SK-N-SH treated with all-trans-retinoic acid at 6 μM for 48 hours (cell line): ENCODE measurements around the gene PCAT6.

Source experiments
- ATAC-seq: fragments of 200-7000 bp; cut with Tn5 transposase; 3 replicates; pipeline ENCODE4 v1.9.1; 2020; ENCODE audit warnings: mild to moderate bottlenecking, moderate library complexity
- ARNTL ChIP-seq: fragments of 450-650 bp; formaldehyde crosslinking; IDR thresholded peaks from 2 replicates; pipeline ENCODE4 v1.5.0; 2020; ENCODE audit warnings: low read depth, mild to moderate bottlenecking, moderate library complexity, borderline replicate concordance
- CSDC2 ChIP-seq: fragments of 250-450 bp; sonication (Bioruptor Pico); IDR thresholded peaks from 2 replicates; pipeline ENCODE4 v1.5.0; 2020; ENCODE audit warnings: mild to moderate bottlenecking, moderate library complexity
- ISL1 ChIP-seq: fragments of 250-450 bp; sonication (Bioruptor Pico); IDR thresholded peaks from 2 replicates; pipeline ENCODE4 v2.1.2; 2022; ENCODE audit warnings: mild to moderate bottlenecking, moderate library complexity
- RARB ChIP-seq: fragments of 250-450 bp; sonication (Bioruptor Pico); IDR thresholded peaks from 2 replicates; pipeline ENCODE4 v1.8.0; 2021; ENCODE audit warnings: mild to moderate bottlenecking, moderate library complexity
- TCF4 ChIP-seq: fragments of 250-450 bp; sonication (Bioruptor Pico); IDR thresholded peaks from 2 replicates; pipeline ENCODE4 v1.8.0; 2021; ENCODE audit warnings: mild to moderate bottlenecking, moderate library complexity, borderline replicate concordance
- ZFP3 ChIP-seq: fragments of 250-450 bp; sonication (Bioruptor Pico); IDR thresholded peaks from 2 replicates; pipeline ENCODE4 v1.5.0; 2020; ENCODE audit warnings: mild to moderate bottlenecking, moderate library complexity
- ZNF70 ChIP-seq: fragments of 450-650 bp; formaldehyde crosslinking; IDR thresholded peaks from 2 replicates; pipeline ENCODE4 v1.5.0; 2020; ENCODE audit warnings: mild to moderate bottlenecking, moderate library complexity
- TF ChIP-seq, protein P1 (sequence below): fragments of 250-450 bp; sonication (Bioruptor Pico); IDR thresholded peaks from 2 replicates; pipeline ENCODE4 v1.5.1; 2020; ENCODE audit warnings: low read depth, mild to moderate bottlenecking, moderate library complexity
- TF ChIP-seq, protein P2 (sequence below): fragments of 250-450 bp; sonication (Bioruptor Pico); IDR thresholded peaks from 2 replicates; pipeline ENCODE4 v1.5.1; 2021; ENCODE audit warnings: mild to moderate bottlenecking, moderate library complexity
- TF ChIP-seq, protein P3 (sequence below): fragments of 250-450 bp; sonication (Bioruptor Pico); IDR thresholded peaks from 2 replicates; pipeline ENCODE4 v1.8.0; 2021; ENCODE audit warnings: low read depth, mild to moderate bottlenecking, moderate library complexity, borderline replicate concordance

Gene PCAT6

DNA sequence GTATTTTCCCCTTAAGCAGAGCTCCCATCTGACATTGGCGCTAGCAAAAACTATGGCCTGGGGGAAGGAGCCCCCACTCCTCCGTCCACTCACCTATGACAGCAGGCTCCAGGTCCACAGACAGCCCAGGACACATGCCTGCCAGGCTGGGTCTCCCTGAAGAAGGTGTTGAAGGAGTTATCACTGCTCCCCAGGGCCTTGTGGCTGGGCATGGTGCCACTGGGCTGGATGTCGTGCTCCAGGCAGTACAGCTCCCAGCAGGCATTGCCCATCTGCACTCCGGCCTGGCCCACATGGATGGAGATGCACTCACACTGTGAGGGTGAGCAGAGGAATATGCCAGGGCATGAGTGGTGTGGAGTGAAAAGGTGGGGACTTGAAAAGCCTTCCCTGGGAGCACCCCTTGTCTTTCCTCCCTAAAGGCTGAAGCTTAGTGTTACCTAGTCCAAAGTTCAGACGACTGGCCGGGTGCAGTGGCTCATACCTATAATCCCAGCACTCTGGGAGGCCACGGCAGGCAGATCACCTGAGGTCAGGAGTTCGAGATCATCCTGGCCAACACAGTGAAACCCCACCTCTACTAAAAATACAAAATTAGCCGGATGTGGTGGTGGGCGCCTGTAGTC, 48.1 kb downstream of the PCAT6 start:
- no peak for ATAC-seq
- TF ChIP-seq TCF4 (CRISPR knock-in tag) (no peak), CSDC2 (CRISPR knock-in tag) (no peak), ZNF70 (CRISPR knock-in tag) (no peak), ISL1 (CRISPR knock-in tag) (no peak), RARB (CRISPR knock-in tag) (no peak)
- TF ChIP-seq, protein P1, sequence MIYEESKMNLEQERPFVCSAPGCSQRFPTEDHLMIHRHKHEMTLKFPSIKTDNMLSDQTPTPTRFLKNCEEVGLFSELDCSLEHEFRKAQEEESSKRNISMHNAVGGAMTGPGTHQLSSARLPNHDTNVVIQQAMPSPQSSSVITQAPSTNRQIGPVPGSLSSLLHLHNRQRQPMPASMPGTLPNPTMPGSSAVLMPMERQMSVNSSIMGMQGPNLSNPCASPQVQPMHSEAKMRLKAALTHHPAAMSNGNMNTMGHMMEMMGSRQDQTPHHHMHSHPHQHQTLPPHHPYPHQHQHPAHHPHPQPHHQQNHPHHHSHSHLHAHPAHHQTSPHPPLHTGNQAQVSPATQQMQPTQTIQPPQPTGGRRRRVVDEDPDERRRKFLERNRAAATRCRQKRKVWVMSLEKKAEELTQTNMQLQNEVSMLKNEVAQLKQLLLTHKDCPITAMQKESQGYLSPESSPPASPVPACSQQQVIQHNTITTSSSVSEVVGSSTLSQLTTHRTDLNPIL (CRISPR knock-in tag), result no peak
- TF ChIP-seq, protein P2, sequence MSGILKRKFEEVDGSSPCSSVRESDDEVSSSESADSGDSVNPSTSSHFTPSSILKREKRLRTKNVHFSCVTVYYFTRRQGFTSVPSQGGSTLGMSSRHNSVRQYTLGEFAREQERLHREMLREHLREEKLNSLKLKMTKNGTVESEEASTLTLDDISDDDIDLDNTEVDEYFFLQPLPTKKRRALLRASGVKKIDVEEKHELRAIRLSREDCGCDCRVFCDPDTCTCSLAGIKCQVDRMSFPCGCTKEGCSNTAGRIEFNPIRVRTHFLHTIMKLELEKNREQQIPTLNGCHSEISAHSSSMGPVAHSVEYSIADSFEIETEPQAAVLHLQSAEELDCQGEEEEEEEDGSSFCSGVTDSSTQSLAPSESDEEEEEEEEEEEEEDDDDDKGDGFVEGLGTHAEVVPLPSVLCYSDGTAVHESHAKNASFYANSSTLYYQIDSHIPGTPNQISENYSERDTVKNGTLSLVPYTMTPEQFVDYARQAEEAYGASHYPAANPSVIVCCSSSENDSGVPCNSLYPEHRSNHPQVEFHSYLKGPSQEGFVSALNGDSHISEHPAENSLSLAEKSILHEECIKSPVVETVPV, result no peak
- TF ChIP-seq, all 23 proteins: peak for 0

DNA sequence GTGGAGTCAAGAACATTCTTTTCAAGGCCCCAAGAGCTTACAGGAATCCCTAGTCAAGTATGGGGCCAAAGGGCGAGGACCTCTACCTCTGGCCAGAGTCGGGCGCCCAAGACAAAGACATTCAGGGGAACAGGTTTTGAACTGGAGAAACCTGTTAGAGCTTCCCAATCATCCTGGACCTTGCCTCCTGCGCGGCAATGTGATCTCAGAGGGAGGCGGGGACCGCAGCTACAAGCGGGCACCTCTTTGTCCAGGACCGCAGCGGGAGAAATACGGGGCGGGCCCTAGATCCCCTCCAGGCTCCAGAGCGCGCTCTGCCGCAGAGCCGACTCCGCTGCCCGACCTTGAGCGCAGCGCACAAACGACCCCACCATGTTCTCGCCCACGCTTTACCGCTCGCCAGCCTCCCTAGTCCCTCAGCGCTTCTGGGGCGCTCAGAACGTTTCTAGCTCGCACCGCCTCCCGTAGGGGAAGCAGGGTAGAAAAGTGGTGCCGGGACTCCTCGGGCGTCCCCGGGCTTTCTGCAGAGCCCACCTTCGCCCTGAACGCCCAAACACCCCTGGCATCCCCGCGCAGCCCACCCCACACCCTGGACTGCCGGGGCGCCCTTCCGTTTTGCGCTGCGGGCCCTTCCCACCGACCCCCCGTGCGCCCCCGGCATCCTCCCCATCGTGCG, 50.1 kb downstream of the PCAT6 start:
- peak; percentile 78 for ATAC-seq
- TF ChIP-seq, protein P3, sequence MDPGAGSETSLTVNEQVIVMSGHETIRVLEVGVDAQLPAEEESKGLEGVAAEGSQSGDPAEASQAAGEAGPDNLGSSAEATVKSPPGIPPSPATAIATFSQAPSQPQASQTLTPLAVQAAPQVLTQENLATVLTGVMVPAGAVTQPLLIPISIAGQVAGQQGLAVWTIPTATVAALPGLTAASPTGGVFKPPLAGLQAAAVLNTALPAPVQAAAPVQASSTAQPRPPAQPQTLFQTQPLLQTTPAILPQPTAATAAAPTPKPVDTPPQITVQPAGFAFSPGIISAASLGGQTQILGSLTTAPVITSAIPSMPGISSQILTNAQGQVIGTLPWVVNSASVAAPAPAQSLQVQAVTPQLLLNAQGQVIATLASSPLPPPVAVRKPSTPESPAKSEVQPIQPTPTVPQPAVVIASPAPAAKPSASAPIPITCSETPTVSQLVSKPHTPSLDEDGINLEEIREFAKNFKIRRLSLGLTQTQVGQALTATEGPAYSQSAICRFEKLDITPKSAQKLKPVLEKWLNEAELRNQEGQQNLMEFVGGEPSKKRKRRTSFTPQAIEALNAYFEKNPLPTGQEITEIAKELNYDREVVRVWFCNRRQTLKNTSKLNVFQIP (CRISPR knock-in tag), result no peak
- TF ChIP-seq ARNTL (CRISPR knock-in tag), result no peak
- 0 out of 2 replicates have a peak, but pooled peaks have one; percentile 30 for TF ChIP-seq ZFP3 (CRISPR knock-in tag)
